CD14-positive monocyte (primary cell): ENCODE measurements around the gene RASSF7. TPM values are rescaled to one million over a fixed set of nuclear protein-coding genes. Genes with fewer than 3 reads are reported as not detected.

Experiments used
- DNase-seq, 3 donors: peaks; one replicate each; pipeline ENCODE4 v3.0.0-alpha.2; 2011 to 2022
- H2AFZ ChIP-seq: 2 replicates; pipeline ENCODE4 v1.6.0; 2012; ENCODE audit warnings: mild to moderate bottlenecking, low read depth, low read length, inconsistent platforms; ENCODE audit not compliant: insufficient read depth, poor library complexity, severe bottlenecking
- H3K27ac ChIP-seq, 2 donors: 1 replicate in 1 of 2; 2 replicates in 1 of 2; pipeline ENCODE4 v1.5.1; 2012 to 2013; ENCODE audit warnings: low read length in 2 of 2, control low read depth in 1 of 2, inconsistent platforms in 1 of 2, low read depth in 1 of 2, mild to moderate bottlenecking in 1 of 2
- H3K27me3 ChIP-seq, 2 donors: one replicate each; pipeline versions ENCODE4 v1.6.0 to v1.6.1; 2011 to 2013; ENCODE audit warnings: low read length in 2 of 2; ENCODE audit not compliant: control insufficient read depth in 2 of 2, insufficient read depth in 2 of 2
- H3K36me3 ChIP-seq, 2 donors: replicated peaks in 1 of 2; 1 replicate in 1 of 2; 2 replicates in 1 of 2; pipeline versions ENCODE4 v1.5.1 to v1.6.1; 2012 to 2013; ENCODE audit warnings: low read length in 2 of 2, control low read depth in 1 of 2, inconsistent platforms in 1 of 2, mild to moderate bottlenecking in 1 of 2; ENCODE audit not compliant: insufficient read depth in 2 of 2, control insufficient read depth in 1 of 2
- H3K4me1 ChIP-seq, 2 donors: 1 replicate in 1 of 2; 2 replicates in 1 of 2; pipeline versions ENCODE4 v1.5.1 to v1.6.1; 2012 to 2013; ENCODE audit warnings: low read length in 2 of 2, control low read depth in 1 of 2, inconsistent platforms in 1 of 2, mild to moderate bottlenecking in 1 of 2, moderate library complexity in 1 of 2; ENCODE audit not compliant: insufficient read depth in 2 of 2, control insufficient read depth in 1 of 2
- H3K4me2 ChIP-seq: replicated peaks from 2 replicates; pipeline ENCODE3; 2012; ENCODE audit warnings: low read length, moderate library complexity, mild to moderate bottlenecking; ENCODE audit not compliant: poor library complexity, severe bottlenecking; ENCODE audit errors: extremely low read depth
- H3K4me3 ChIP-seq, 3 experiments: fragments of 200-600 bp in 1 of 3; sonication (generic) in 1 of 3; replicated peaks in 1 of 3; 1 replicate in 2 of 3; 2 replicates in 1 of 3; pipeline ENCODE4 v1.5.1; 2011 to 2013; ENCODE audit warnings: low read length in 3 of 3, mild to moderate bottlenecking in 3 of 3, control low read depth in 2 of 3, low read depth in 2 of 3, inconsistent platforms in 1 of 3, moderate library complexity in 1 of 3
- H3K79me2 ChIP-seq: 2 replicates; pipeline ENCODE4 v1.6.0; 2012; ENCODE audit warnings: mild to moderate bottlenecking, control low read depth, inconsistent platforms, low read length, moderate library complexity; ENCODE audit not compliant: insufficient read depth
- H3K9ac ChIP-seq: 2 replicates; pipeline ENCODE4 v1.6.0; 2017; ENCODE audit warnings: low read length, mild to moderate bottlenecking; ENCODE audit not compliant: insufficient read depth, poor library complexity, severe bottlenecking
- H3K9me3 ChIP-seq, 2 donors: replicated peaks in 1 of 2; 1 replicate in 1 of 2; 2 replicates in 1 of 2; pipeline versions ENCODE4 v1.5.1 to v1.6.1; 2012 to 2013; ENCODE audit warnings: low read length in 2 of 2, control low read depth in 1 of 2; ENCODE audit not compliant: control insufficient read depth in 1 of 2, insufficient read depth in 1 of 2
- H4K20me1 ChIP-seq: 2 replicates; pipeline ENCODE4 v1.6.0; 2012; ENCODE audit warnings: mild to moderate bottlenecking, low read length, control low read depth, moderate library complexity; ENCODE audit not compliant: insufficient read depth
- H3K27ac Mint-ChIP-seq, 7 donors: one replicate each; pipeline ENCODE4 v1.8.0; 2020; ENCODE audit warnings: mild to moderate bottlenecking in 7 of 7, mixed read lengths in 7 of 7, moderate library complexity in 6 of 7, inconsistent platforms in 2 of 7
- H3K27me3 Mint-ChIP-seq, 3 donors: one replicate each; pipeline ENCODE4 v1.8.0; 2021 to 2022; ENCODE audit warnings: low read depth in 3 of 3, mild to moderate bottlenecking in 3 of 3, mixed read lengths in 3 of 3, moderate library complexity in 3 of 3, inconsistent platforms in 1 of 3
- H3K36me3 Mint-ChIP-seq, 2 donors: one replicate each; pipeline ENCODE4 v1.8.0; 2020; ENCODE audit warnings: mixed read lengths in 2 of 2, inconsistent platforms in 1 of 2, mild to moderate bottlenecking in 1 of 2
- H3K4me1 Mint-ChIP-seq: one replicate; pipeline ENCODE4 v1.8.0; 2020; ENCODE audit warnings: mild to moderate bottlenecking, mixed read lengths
- H3K4me3 Mint-ChIP-seq, 2 donors: one replicate each; pipeline ENCODE4 v1.8.0; 2020; ENCODE audit warnings: mild to moderate bottlenecking in 2 of 2, mixed read lengths in 2 of 2, moderate library complexity in 1 of 2
- H3K9me3 Mint-ChIP-seq, 7 donors: one replicate each; pipeline ENCODE4 v1.8.0; 2020 to 2022; ENCODE audit warnings: mixed read lengths in 7 of 7, mild to moderate bottlenecking in 6 of 7, moderate library complexity in 6 of 7, inconsistent platforms in 2 of 7
- WGBS: methylation state at CpG from one replicate; pipeline ENCODE4 v1.1.5; 2013; ENCODE audit warnings: missing lambda C conversion rate; ENCODE audit not compliant: insufficient coverage; 5-methylcytosine and 5-hydroxymethylcytosine counted together
- intact Hi-C, 2 donors: fragments of 100-400 bp; cut with micrococcal nuclease; formaldehyde crosslinking; loops; one replicate each; pipeline versions ENCODE4 v1.15.0 to v1.15.1; 2023
- polyA plus RNA-seq, 3 donors: library from polyadenylated mRNA; depleted of rRNA in 1 of 3; unstranded in 2 of 3; stranded (reverse) in 1 of 3; fragments of 300-500 nt in 2 of 3; fragments of >200 nt in 1 of 3; fragmentation: Illumina TruSeq in 2 of 3; gene quantifications; 1 replicate in 2 of 3; 2 replicates in 1 of 3; pipeline ENCODE4 v1.2.3, GENCODE V29; 2012 to 2021
- TF ChIP-seq, protein P1 (sequence below): fragments of 200-600 bp; IDR thresholded peaks from one replicate; pipeline ENCODE4 v1.8.0; 2022; ENCODE audit warnings: antibody characterized with exemption, mild to moderate bottlenecking

Gene RASSF7
- polyA plus RNA-seq, 3 donors, result 10.0 to 26.5 (median 12.4) TPM

DNA sequence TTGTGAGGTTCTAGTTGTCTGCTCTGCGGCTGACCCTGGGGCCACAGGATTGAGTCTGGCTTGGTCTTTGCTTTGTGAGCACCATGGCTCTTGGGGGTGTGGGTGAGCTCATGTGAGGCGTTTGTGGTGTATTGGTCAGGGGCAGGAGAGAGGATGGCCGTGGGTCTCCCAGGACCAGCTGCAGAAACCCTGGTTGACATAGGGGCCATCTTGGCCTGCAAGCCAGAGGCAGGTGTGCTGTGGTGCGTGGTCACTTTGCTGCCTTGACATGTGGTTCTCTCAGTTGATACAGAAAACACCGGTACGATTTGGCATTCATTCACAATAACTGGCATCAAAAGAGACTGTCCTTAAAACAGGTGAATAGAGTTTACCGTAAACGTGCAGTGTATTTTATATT is 26.8 kb downstream of the RASSF7 start:
- TF ChIP-seq, protein P1, sequence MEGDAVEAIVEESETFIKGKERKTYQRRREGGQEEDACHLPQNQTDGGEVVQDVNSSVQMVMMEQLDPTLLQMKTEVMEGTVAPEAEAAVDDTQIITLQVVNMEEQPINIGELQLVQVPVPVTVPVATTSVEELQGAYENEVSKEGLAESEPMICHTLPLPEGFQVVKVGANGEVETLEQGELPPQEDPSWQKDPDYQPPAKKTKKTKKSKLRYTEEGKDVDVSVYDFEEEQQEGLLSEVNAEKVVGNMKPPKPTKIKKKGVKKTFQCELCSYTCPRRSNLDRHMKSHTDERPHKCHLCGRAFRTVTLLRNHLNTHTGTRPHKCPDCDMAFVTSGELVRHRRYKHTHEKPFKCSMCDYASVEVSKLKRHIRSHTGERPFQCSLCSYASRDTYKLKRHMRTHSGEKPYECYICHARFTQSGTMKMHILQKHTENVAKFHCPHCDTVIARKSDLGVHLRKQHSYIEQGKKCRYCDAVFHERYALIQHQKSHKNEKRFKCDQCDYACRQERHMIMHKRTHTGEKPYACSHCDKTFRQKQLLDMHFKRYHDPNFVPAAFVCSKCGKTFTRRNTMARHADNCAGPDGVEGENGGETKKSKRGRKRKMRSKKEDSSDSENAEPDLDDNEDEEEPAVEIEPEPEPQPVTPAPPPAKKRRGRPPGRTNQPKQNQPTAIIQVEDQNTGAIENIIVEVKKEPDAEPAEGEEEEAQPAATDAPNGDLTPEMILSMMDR, result no peak

DNA sequence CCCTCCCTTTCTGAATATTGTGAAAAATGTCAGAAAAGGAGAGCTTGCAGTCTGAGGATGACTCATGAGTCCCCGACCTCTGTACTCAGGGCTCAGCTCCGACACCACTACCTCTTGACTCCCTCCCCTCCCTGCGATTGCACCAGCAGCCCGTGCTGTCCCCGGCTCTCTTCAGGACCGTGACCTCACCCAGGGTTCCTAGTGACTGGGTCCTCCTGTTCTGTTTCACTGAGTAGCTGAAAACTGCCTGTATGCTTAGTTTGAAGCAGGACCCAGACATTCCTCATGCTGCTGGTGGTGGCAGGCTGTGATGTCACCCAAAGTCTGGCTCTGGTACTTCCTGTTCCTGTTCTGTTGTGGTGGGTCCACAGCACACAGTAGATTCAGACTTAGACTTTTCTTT is 27.2 kb downstream of the RASSF7 start:
- H3K36me3 ChIP-seq, result peaks cover 57 to 82% of the 10 kb centered on the region in 2 donors
- H3K4me1 ChIP-seq, result peaks cover 23 to 24% of the 10 kb centered on the region in 2 donors
- H3K9me3 ChIP-seq, result no peaks in the 10 kb centered on the region
- H3K27me3 ChIP-seq, result no peaks in the 10 kb centered on the region
- H4K20me1 ChIP-seq, result peaks cover 66% of the 10 kb centered on the region
- peak overlapping the region; percentile 35 for H2AFZ ChIP-seq
- peak overlapping the region in 1 of 3 experiments; percentile 28 for H3K4me3 ChIP-seq
- WGBS, result 0% methylated on average over 5 of the region's 6 CpGs
- peak overlapping the region; percentile 94 to 97 (median 95) for H3K27ac Mint-ChIP-seq
- H3K79me2 ChIP-seq, result peaks cover 42% of the 10 kb centered on the region
- peaks cover 70 to 87% of the 10 kb centered on the region in 2 donors for H3K36me3 Mint-ChIP-seq
- TF ChIP-seq, protein P1, result no peak
- peaks cover 0 to 2% (median 0%) of the 10 kb centered on the region in 3 donors for H3K27me3 Mint-ChIP-seq
- peak overlapping the region; percentile 22 for H3K4me2 ChIP-seq
- H3K4me1 Mint-ChIP-seq, result peaks cover 25% of the 10 kb centered on the region
- DNase-seq, result peak; percentile 94 to 99 (median 96)
- H3K9ac ChIP-seq, result no peak overlapping the region
- peak overlapping the region in 1 of 2 donors; percentile 71 for H3K4me3 Mint-ChIP-seq
- peak overlapping the region; percentile 74 to 82 for H3K27ac ChIP-seq
- intact Hi-C loops, result no loop called here
- H3K9me3 Mint-ChIP-seq, result no peaks in the 10 kb centered on the region

More for the DNA sequence above, 26.8 kb downstream of the RASSF7 start:
- peaks cover 23 to 24% of the 10 kb centered on the region in 2 donors for H3K4me1 ChIP-seq
- Mint-ChIP-seq H3K4me1 (peaks cover 25% of the 10 kb centered on the region), H3K9me3 (no peaks in the 10 kb centered on the region), H3K27ac (peak overlapping the region; percentile 94 to 97 (median 95)), H3K36me3 (peaks cover 69 to 87% of the 10 kb centered on the region in 2 donors), H3K27me3 (peaks cover 0 to 2% (median 0%) of the 10 kb centered on the region in 3 donors), H3K4me3 (no peak overlapping the region)
- H3K4me3 ChIP-seq, result no peak overlapping the region
- H3K27ac ChIP-seq, result peak overlapping the region; percentile 74 to 82
- H3K79me2 ChIP-seq, result peaks cover 46% of the 10 kb centered on the region
- peak overlapping the region; percentile 22 for H3K4me2 ChIP-seq
- WGBS, result 94% methylated on average over 2 of the region's 8 CpGs
- H3K27me3 ChIP-seq, result no peaks in the 10 kb centered on the region
- H4K20me1 ChIP-seq, result peaks cover 62% of the 10 kb centered on the region
- peak overlapping the region; percentile 2 for H3K9ac ChIP-seq
- intact Hi-C loops, result no loop called here
- no peak for DNase-seq
- H3K9me3 ChIP-seq, result no peaks in the 10 kb centered on the region
- peaks cover 55 to 78% of the 10 kb centered on the region in 2 donors for H3K36me3 ChIP-seq
- no peak overlapping the region for H2AFZ ChIP-seq
